GM12891 (cell line): ENCODE results near the gene SNRNP70.
"Not testable (repeated sequence)": the region's sequence is repeated elsewhere in the genome, so short reads cannot be mapped to it uniquely, and the experiment has no call there.

Experiments
- DNase-seq: peaks from one replicate; pipeline ENCODE4 v3.0.0; 2011; ENCODE audit warnings: low spot score; ENCODE audit not compliant: insufficient read length
- FAIRE-seq: peaks from 2 replicates; lab custom pipeline; 2011; peaks lifted over from hg19 to GRCh38; lab: Jason Lieb, UNC
- PAX5 ChIP-seq: IDR thresholded peaks from 2 replicates; pipeline ENCODE4 v1.6.1; 2011; ENCODE audit warnings: low read length, moderate library complexity, mild to moderate bottlenecking; ENCODE audit not compliant: insufficient read depth, severe bottlenecking
- POLR2A ChIP-seq: IDR thresholded peaks from 2 replicates; pipeline ENCODE4 v1.6.1; 2011; ENCODE audit warnings: low read depth, low read length, control low read depth
- POLR2AphosphoS5 ChIP-seq: IDR thresholded peaks from 2 replicates; pipeline ENCODE4 v1.6.1; 2011; ENCODE audit warnings: low read depth, low read length, control low read depth
- POU2F2 ChIP-seq: IDR thresholded peaks from 2 replicates; pipeline ENCODE4 v1.6.1; 2011; ENCODE audit warnings: low read depth, mild to moderate bottlenecking, control low read depth, low read length, moderate library complexity
- SPI1 ChIP-seq: IDR thresholded peaks from 2 replicates; pipeline ENCODE4 v1.6.1; 2011; ENCODE audit warnings: low read depth, low read length, control low read depth
- TAF1 ChIP-seq: IDR thresholded peaks from 2 replicates; pipeline ENCODE4 v1.6.1; 2011; ENCODE audit warnings: low read depth, low read length, control low read depth

The SNRNP70 gene

GRCh38 chr19:49125025-49125731 lies 39.9 kb downstream of the SNRNP70 start:
- TF ChIP-seq SPI1 (no peak), TAF1 (no peak), POLR2A (no peak), POU2F2 (no peak), PAX5 (no peak), POLR2AphosphoS5 (no peak)
- DNase-seq (no peak), FAIRE-seq (no peak)

DNA sequence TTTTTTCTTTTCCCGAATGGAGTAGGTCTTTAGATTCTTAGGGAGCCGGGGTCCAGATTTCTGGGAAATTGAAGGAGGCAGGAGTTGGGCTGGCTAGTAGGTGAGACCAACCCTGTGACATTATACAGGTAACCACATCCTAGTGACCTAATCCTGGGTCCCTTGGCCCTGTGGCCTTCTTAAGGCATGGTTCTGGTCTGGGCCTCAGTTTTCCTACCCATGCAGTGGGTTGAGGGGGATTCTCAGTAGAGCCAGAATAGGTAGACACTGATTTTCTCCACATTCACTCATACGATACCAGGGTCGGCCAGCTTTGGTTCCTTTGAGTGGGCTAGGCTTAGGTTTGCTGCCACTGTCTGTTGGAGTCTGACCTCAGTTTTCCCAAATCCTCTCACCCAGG lies 41.3 kb downstream of the SNRNP70 start:
- DNase-seq (no peak), FAIRE-seq (no peak)
- TF ChIP-seq POLR2A: no peak
- no peak for TF ChIP-seq PAX5
- TF ChIP-seq TAF1: no peak
- TF ChIP-seq POLR2AphosphoS5: no peak

- not testable (repeated sequence) for FAIRE-seq
Observed at GRCh38 chr19:49127225-49127624, 42.0 kb downstream of the SNRNP70 start.

DNA sequence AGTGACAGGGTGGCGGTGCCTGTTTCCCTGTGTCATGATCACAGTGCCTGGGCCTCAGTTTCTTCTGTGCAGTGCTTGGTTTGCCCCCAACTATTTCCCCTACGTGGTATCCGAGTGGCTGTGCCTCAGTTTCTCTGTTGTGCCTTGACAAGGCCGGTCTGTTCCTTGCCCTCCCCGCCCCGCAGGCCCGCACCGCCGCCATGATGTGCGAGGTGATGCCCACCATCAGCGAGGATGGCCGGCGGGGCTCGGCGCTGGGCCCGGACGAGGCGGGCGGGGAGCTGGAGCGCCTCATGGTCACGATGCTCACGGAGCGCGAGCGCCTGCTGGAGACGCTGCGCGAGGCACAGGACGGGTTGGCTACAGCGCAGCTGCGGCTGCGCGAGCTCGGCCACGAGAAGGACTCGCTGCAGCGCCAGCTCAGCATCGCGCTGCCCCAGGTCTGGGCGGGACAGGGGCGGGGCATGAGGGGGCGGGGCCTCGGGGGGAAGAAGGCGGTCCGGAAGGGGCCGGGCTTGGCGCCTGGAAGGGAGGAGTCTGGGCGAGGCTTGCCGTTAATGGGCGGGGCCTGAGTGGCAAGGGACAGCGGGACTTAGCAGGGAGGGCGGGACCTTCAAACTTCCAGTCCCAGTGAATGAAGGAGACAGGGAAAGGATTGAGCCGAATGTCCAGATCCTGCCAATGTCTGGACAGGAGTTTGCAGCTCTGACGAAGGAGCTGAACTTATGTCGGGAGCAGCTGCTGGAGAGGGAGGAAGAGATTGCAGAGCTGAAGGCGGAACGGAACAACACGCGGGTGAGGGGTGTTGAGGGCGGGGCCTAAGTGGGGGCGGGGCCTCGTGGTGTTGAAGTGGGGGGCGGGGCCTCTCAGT lies 42.7 kb downstream of the SNRNP70 start:
- TF ChIP-seq POLR2A: no peak
- TF ChIP-seq SPI1: no peak
- no peak for TF ChIP-seq POU2F2
- no peak for TF ChIP-seq PAX5
- no peak for TF ChIP-seq TAF1
- no peak for TF ChIP-seq POLR2AphosphoS5
- FAIRE-seq: peak; percentile 95

More at GRCh38 chr19:49127225-49127624, 42.0 kb downstream of the SNRNP70 start:
- DNase-seq: not testable (repeated sequence)

GRCh38 chr19:49128545-49129237 lies 43.4 kb downstream of the SNRNP70 start:
- no peak for TF ChIP-seq TAF1
- no peak for TF ChIP-seq POLR2A
- no peak for TF ChIP-seq SPI1
- no peak for TF ChIP-seq POLR2AphosphoS5
- no peak for TF ChIP-seq PAX5
- no peak for TF ChIP-seq POU2F2
- DNase-seq: no peak
- no peak for FAIRE-seq

More for the DNA sequence above, 42.7 kb downstream of the SNRNP70 start:
- peak; percentile 98 for DNase-seq

- FAIRE-seq (no peak), DNase-seq (no peak)
- TF ChIP-seq TAF1 (no peak), PAX5 (no peak), POLR2AphosphoS5 (no peak), SPI1 (no peak), POLR2A (no peak), POU2F2 (no peak)
Observed at GRCh38 chr19:49129238-49129583, 44.0 kb downstream of the SNRNP70 start.

DNA sequence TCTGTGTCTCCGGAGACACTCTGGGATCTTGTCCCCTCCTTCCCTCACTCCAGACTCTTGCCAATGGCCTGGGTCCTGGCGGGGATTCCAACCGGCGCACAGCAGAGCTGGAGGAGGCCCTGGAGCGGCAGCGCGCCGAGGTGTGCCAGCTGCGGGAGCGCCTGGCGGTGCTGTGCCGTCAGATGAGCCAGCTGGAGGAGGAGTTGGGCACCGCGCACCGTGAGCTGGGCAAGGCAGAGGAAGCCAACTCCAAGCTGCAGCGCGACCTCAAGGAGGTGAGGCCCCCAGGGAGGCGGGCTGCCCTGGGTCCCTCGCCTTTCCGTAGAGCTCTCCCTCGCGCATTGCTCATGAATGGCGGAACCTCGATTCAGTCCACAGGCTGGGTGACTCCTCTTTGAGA lies 45.1 kb downstream of the SNRNP70 start:
- DNase-seq: no peak
- no peak for TF ChIP-seq SPI1
- no peak for TF ChIP-seq POLR2AphosphoS5
- no peak for TF ChIP-seq POLR2A
- TF ChIP-seq PAX5: no peak
- TF ChIP-seq POU2F2: no peak
- TF ChIP-seq TAF1: no peak
- FAIRE-seq: no peak

DNA sequence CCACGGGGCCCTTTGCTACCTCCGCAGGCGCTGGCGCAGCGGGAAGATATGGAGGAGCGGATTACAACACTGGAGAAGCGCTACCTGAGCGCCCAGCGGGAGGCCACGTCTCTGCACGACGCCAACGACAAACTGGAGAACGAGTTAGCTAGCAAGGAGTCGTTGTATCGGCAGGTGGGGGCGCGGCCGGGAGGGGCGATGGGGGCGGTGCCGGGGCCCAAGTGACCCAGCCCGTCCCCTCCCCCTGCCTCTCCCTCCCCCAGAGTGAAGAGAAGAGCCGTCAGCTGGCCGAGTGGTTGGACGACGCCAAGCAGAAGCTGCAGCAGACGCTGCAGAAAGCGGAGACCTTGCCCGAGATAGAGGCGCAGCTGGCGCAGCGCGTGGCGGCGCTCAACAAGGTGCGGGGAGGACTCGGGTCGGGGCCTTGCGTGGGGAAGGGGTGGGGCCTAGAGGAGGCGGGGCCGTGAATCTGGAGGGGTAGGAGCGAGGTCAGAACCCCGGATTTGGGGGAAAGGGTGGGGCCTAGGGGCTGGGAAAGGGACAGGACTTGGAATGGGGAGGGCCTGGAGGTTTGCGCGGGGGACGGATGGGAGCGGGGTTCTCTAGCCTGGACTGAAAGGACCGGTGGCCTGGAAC lies 47.8 kb downstream of the SNRNP70 start:
- FAIRE-seq (no peak), DNase-seq (no peak)
- TF ChIP-seq POU2F2: no peak
- TF ChIP-seq POLR2A: no peak
- TF ChIP-seq PAX5: no peak

- FAIRE-seq (no peak), DNase-seq (no peak)
Observed at GRCh38 chr19:49133621-49134454, 48.6 kb downstream of the SNRNP70 start.

More at GRCh38 chr19:49133621-49134454, 48.6 kb downstream of the SNRNP70 start:
- TF ChIP-seq POLR2A: no peak
- TF ChIP-seq SPI1: no peak
- no peak for TF ChIP-seq POU2F2
- no peak for TF ChIP-seq PAX5
